Mammary epithelial cell (primary cell): ENCODE measurements around the gene PRR3.

Source experiments
- CTCF ChIP-seq, 2 donors: IDR thresholded peaks in 1 of 2; conservative IDR thresholded peaks in 1 of 2; 2 replicates each; pipeline ENCODE4 v1.5.1; 2011 to 2012; ENCODE audit warnings: inconsistent platforms in 2 of 2, low read length in 2 of 2, mild to moderate bottlenecking in 2 of 2, control low read depth in 1 of 2, low read depth in 1 of 2; ENCODE audit not compliant: insufficient read depth in 1 of 2; ENCODE audit errors: extremely low read depth in 1 of 2
- EZH2 ChIP-seq: IDR thresholded peaks from 2 replicates; pipeline ENCODE4 v1.6.1; 2012; ENCODE audit warnings: low read length, inconsistent platforms, borderline replicate concordance

- TF ChIP-seq CTCF (conservative IDR thresholded peaks at IDR 0.05 in 1 of 2, IDR thresholded peaks at IDR 0.05 in 1 of 2; ENCODE audit: extremely low read depth in 1 of 2, insufficient read depth in 1 of 2, low read depth in 1 of 2, low read length in 2 of 2) = no peak
- no peak for TF ChIP-seq EZH2
Measured at GRCh38 chr6:30599625-30600324, 42.7 kb downstream of the PRR3 start.
